GM21825 (cell line): ENCODE results near the gene PIPOX.

ENCODE experiments used
- ATAC-seq: cut with Tn5 transposase; IDR thresholded peaks from one replicate; pipeline ENCODE4 v1.9.1; 2021; ENCODE audit warnings: mild to moderate bottlenecking, moderate library complexity; ENCODE audit not compliant: unreplicated experiment

Gene PIPOX

GRCh38 chr17:29018788-29019474 lies 24.0 kb upstream of the PIPOX start:
- no peak for ATAC-seq

GRCh38 chr17:29019475-29020181 lies 23.3 kb upstream of the PIPOX start:
- ATAC-seq, result no peak

GRCh38 chr17:29020576-29020975 lies 22.4 kb upstream of the PIPOX start:
- no peak for ATAC-seq

DNA sequence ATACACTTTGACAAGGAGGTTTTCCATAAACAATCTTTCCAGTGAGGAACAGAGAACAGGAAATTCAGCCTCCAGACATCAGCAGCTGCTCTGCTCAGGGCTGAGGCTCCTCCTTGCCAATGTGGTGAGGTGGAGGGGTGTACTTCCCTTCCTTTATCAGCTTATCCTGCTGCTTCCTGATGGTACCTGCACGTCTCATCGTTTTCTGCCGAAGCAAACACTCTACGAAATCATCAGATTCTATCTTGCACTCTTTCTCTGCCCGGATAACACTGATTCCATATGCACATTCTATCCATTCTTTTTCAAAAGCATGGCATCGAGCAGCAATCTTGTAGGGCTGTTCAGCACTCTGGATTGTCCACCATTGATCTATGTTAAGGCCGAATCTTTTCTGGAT lies 21.7 kb upstream of the PIPOX start:
- no peak for ATAC-seq

DNA sequence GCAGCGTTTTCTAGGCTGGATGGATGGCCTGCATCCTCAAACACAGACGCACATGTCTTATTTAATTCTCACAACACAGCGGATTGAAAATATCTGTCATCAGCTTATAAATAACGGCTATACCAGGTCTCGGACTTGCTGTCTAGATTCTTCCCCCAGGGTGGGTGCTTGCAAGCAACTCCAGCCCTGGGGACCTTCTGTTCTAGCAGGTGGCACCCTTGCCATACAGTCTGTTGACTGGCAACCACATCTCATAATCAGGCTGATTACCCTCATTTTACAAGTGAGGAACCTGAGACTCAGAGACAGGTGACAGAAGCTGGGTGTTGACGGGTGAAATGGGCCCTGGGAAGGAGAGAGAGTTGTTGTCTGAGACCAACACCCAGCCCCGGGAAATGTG lies 20.9 kb upstream of the PIPOX start:
- ATAC-seq, result no peak

DNA sequence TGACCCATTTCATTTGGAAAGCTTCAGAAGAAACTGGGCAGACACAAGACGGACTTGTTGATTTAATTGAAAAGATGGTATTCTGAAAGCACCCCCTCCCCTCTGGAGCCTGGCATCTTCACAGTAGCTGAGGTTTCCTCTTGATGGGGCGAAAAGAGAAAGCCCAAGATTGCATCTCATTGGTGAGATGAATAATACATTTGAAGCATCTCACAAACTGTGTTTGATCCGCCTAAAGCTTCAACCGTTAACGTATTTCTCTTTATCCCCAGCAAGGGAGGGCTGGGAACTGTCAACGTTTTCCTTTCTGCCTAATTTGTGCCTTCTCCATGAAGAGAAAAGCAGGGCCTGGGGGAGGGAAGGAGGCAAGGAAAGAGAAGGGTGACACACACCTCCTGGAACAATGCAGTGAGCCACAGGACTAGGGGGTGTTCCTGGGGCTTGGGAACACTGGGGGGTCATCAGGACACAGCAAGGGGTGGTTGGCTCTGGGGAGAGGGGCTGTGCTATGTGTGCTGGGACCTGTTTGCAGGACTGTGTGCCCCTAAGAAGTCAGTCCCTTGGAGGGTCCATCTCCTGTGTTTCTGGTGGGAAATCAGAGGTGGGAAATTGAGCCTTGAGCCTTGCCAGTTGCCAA lies 18.5 kb upstream of the PIPOX start:
- no peak for ATAC-seq

DNA sequence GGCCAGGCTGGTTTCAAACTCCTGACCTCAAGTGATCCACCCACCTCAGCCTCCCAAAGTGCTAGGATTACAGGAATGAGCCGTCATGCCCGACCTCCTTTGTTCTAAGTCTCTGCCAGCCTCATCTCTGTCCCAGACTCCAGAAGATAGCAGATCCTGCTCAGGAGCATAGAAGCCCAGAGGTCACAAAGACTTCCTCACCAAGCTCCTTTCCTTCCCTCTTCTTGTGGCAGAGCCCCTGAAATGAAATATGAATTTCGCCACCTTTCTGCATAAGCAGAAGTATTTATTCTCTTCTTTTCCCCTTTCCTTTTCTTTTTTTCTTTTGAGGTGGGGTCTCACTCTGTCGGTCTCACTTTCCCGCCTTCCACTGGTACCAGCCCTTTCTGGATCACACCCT lies 11.5 kb upstream of the PIPOX start:
- ATAC-seq, result no peak

DNA sequence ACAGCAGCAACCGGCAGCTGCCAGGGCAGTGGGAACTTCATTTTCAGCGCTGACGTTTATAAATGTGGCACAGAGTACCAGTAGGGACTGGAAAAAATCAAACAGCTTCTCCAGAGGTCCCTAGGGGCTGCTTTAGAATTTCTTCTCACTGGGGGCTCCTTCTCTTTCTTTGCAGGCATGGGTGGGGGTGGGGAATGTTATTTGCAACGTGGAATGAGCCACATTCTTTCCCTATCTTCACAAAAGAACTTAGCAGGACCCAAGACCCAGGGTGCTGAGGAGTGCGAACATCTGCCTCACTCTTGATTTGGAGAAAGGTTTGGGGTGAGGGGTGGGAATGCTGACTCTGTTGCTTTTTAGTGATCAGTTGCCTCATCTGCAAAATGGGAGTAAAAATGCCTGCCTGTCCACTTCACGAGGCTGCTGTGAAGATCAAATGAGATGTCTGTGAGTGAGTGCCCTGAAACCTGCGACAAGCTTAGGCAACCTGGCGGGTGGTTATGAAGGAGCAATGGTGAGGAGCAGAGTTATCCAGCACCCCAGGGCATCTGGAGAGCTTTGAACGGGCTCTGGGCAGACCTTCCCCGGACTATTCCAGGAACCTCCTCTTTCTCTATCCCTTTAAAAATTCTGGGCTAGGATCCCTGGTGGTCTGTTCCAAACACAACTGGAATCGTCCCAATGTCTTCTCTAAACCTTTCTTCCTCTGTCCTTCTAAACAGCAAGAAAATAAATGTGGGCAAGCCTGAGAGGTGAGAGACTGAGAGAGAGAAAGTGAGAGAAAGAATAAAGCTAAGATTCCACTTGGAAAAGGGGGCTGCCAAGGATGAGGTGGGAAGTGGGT lies 10.7 kb upstream of the PIPOX start:
- no peak for ATAC-seq

DNA sequence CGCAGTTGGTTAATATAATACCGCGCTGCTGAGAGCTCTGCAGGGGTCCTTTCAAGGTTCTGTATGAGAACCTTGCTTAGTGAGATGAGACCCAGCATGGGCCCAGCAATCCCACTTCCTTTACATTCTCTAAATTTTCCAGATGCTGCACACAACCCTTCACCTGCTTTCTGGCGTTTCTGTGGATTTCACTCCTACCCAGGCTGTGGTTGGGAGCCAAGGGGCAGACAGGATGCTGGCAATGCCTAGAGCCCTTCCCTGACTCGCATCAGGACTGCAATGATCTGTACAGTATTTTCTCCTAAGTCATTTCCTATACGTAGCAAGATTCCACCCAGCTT lies 10.1 kb upstream of the PIPOX start:
- no peak for ATAC-seq

DNA sequence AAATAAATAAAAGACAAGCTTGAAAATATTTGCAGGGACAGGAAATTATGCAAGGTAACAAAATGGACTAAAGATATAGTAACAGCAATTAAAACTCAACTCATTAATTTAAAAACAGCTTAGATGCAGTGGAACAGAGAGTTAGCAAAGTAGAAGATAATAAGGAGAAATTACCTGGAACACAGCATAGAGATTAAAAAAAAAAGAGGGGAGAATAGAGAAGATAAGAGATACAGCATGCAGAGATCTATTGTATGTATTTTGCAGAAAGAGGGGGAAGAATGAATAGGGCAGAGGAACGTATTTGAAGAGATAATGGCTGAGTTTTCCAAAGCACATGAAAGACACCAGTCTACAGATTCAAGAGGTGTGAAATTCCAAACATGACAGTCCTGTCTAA lies 8.4 kb upstream of the PIPOX start:
- no peak for ATAC-seq

GRCh38 chr17:29036584-29036983 lies 6.4 kb upstream of the PIPOX start:
- no peak for ATAC-seq

DNA sequence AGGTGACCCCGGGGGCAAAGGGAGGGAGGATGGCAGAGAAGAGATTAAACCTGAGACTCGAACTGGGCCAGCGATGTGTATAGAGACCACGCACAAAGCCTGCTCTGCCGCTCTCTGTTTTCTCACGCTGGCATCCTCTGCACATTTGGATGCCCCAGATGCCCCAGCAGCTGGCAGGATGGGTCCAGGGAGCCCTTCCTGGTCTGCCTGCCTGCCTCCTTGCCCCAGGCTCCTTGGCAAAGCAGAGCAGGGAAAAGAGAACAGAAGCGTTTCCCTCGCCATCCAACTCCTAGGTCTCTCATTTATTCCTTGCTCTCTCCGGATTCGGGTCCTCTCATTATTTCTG lies 5.2 kb upstream of the PIPOX start:
- ATAC-seq, result no peak

DNA sequence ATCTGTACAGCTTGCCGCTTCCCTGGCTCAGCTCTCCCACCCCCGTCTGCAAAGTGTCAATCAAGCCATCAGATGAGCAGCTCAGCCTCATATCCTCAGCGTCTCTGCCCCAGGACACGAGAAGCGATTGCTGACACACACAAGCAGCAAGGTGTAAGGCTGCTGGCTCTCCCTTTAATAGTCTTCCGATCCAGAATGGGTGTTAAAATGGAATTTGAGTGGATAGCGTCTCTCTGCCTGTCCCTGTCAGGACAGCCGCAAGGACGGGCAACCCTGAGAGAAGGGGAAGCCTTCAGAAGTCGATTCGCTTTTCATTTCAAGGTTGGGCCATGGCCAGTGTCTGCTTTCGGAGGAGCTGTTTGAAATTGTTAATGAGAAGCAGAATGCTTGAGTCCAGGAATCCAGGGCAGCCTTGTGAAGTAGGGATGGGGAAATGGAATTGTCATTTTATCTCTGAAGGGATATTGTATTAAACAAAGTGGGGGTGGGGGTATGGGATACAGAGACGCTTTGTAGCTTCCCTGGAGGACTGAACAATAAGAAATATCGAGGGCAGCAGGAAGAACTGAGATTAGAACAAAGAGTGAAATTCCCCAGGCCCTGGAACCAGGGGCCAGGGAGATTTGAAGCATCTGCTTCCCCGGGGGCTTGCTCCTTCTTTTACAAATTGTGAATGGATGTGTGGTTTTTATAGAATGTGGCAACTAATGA lies 4.7 kb upstream of the PIPOX start:
- no peak for ATAC-seq

GRCh38 chr17:29039764-29040598 lies 3.0 kb upstream of the PIPOX start:
- ATAC-seq, result no peak

DNA sequence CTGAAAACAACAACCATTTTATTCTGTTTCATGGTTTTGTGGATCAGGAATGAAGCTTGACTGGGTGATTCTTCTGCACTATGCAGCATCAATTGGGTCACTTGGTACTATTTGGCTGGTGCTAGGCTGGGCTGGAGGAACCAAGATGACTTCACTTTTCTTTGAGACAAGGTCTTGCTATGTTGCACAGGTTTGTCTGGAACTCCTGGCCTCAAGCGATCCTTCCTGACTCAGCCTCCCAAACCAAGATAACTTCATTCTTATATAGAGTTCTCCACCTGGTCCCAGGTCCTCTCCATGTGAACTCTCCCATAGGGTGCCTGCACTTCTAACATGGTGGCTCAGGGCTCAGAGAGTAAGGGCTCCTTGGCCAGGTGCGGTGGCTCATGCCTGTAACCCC lies 1.9 kb upstream of the PIPOX start:
- no peak for ATAC-seq

DNA sequence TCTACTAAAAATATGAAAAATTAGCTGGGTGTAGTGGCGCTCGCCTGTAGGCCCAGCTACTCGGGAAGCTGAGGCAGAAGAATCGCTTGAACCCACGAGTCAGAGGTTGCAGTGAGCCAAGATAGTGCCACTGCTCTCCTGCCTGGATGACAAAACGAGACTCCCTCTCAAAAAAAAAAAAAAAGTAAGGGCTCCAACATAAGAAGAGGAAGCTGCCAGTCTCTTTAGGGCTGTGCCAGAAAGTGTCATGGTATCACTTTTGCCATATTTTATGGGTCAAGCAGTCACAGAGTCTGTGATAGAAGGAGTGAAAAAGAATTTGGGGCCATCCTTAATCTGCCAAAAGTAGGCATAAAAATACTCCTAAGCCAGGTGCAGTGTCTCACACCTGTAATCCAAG lies 1.4 kb upstream of the PIPOX start:
- ATAC-seq, result no peak

DNA sequence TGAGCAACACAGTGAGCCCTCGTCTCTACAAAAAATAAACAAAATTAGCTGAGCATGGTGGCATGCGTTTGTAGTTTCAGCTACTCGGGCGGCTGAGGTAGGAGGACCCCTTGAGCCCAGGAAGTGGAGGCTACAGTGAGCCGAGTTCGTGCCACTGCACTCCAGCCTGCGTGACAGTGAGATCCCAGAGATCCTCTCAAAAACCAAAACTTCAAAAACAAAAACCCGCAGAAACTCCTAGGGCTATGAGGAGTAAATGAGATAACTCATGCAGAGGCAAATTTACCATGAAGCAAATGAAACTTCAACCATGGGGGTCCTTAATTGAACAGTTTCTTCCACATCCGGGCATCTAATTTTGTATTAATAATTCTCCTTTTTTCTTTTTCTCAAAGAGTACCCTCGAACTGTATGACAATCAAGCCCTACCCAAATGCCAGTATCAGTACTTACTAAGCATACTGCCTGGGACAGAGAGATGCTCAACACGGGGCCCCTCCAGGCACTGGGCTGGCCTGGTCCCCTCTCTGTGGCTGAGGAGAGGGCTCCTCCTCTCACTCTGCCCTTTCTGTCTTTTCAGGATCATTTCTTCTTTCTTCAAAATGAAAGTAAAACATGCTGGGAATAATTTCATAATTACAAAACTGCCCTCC lies 789 bp upstream of the PIPOX start:
- no peak for ATAC-seq

- ATAC-seq, result no peak
These were observed 701 bp downstream of the PIPOX start for GRCh38 chr17:29043539-29044145.

DNA sequence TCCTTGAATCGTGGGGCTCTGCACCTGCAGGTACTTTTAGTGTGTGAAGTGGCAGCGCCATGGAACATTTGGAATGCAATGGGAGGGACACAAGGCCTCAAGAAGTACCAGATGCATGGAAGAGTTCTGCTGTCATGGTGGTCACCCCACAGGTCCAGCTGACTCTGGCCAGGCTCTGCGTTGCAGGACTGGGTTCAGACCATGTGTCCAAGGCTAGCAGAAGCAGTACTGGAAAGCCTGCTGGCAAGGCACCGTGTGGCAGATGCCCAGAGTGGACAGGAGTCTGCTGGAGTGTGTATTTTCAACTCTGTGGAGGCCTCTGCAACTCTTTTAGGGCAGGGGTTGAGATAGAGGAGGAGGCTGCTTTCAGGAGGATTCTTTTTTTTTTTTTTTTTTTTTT lies 2.1 kb downstream of the PIPOX start:
- ATAC-seq, result no peak
